MCF 10A (cell line): Measurements from ENCODE around the gene KRT71. TPM values are rescaled to one million over a fixed set of nuclear protein-coding genes. Genes with fewer than 3 reads are reported as not detected.

ENCODE experiments used
- BruUV-seq: library from RNA; stranded (reverse); fragments of 400-500 nt; replicated peaks from 2 replicates; lab custom pipeline; 2021; lab: Mats Ljungman, UMichigan
- CTCF ChIA-PET: fragments of 300-600 bp; sonication (Branson Sonifier 250); formaldehyde crosslinking; extraction: SDS; loops from one replicate; lab custom pipeline; 2021; ENCODE audit warnings: antibody characterized with exemption, inconsistent platforms; lab: Yijun Ruan, JAX
- POLR2A ChIA-PET: fragments of 300-600, 350-650 bp; sonication (Branson Sonifier 250); formaldehyde crosslinking; extraction: SDS; loops from one replicate; lab custom pipeline; 2020; ENCODE audit warnings: antibody characterized with exemption, inconsistent platforms; lab: Yijun Ruan, JAX
- DNase-seq: peaks from one replicate; pipeline ENCODE4 v3.0.0-alpha.2; 2018; ENCODE audit not compliant: unreplicated experiment
- H3K27ac Mint-ChIP-seq: one replicate; pipeline ENCODE4 v1.8.0; 2022; ENCODE audit warnings: mild to moderate bottlenecking, low read depth, mixed read lengths; ENCODE audit not compliant: unreplicated experiment
- H3K27me3 Mint-ChIP-seq: one replicate; pipeline ENCODE4 v1.8.0; 2022; ENCODE audit warnings: mixed read lengths; ENCODE audit not compliant: insufficient read depth, unreplicated experiment
- H3K36me3 Mint-ChIP-seq: one replicate; pipeline ENCODE4 v1.8.0; 2022; ENCODE audit warnings: mild to moderate bottlenecking, moderate library complexity, mixed read lengths; ENCODE audit not compliant: insufficient read depth, unreplicated experiment
- H3K4me1 Mint-ChIP-seq: one replicate; pipeline ENCODE4 v1.8.0; 2022; ENCODE audit warnings: mixed read lengths; ENCODE audit not compliant: insufficient read depth, unreplicated experiment
- H3K4me3 Mint-ChIP-seq: one replicate; pipeline ENCODE4 v1.8.0; 2022; ENCODE audit warnings: mild to moderate bottlenecking, moderate library complexity, mixed read lengths; ENCODE audit not compliant: unreplicated experiment
- H3K9me3 Mint-ChIP-seq: one replicate; pipeline ENCODE4 v1.8.0; 2022; ENCODE audit warnings: mixed read lengths; ENCODE audit not compliant: unreplicated experiment
- CTCF ChIP-seq: fragments of 200-600 bp; IDR thresholded peaks from one replicate; pipeline ENCODE4 v1.8.0; 2022; ENCODE audit warnings: antibody characterized with exemption, mild to moderate bottlenecking; ENCODE audit not compliant: unreplicated experiment
- intact Hi-C: fragments of 100-400 bp; cut with micrococcal nuclease; formaldehyde crosslinking; loops from 2 replicates; pipeline ENCODE4 v1.14.1; 2022
- total RNA-seq: library from RNA; stranded (reverse); gene quantifications from 2 replicates; pipeline ENCODE4 v1.2.3, GENCODE V29; 2022

KRT71 gene
- total RNA-seq, 1 experiment from 2014 or later: not detected

- BruUV-seq: no TSS peak
- H3K9me3 Mint-ChIP-seq: no peaks in the 10 kb centered on the region
- peaks cover 13% of the 10 kb centered on the region for H3K4me1 Mint-ChIP-seq
- H3K36me3 Mint-ChIP-seq: no peaks in the 10 kb centered on the region
- CTCF ChIA-PET: interaction anchor here (1.3 kb wide), 1 partner anchor 336 kb away, joined by 5 read pairs; no protein-coding TSS in a partner anchor
- H3K4me3 Mint-ChIP-seq: no peak overlapping the region
- TF ChIP-seq CTCF: no peak
- no peaks in the 10 kb centered on the region for H3K27me3 Mint-ChIP-seq
- POLR2A ChIA-PET: interaction anchor here (1.0 kb wide), 1 partner anchor 16 kb away, joined by 3 read pairs; no protein-coding TSS in a partner anchor
- no peak for DNase-seq
- intact Hi-C loops: no loop called here
- no peak overlapping the region for H3K27ac Mint-ChIP-seq
Observed at GRCh38 chr12:52529417-52529816, 23.5 kb downstream of the KRT71 start.

DNA sequence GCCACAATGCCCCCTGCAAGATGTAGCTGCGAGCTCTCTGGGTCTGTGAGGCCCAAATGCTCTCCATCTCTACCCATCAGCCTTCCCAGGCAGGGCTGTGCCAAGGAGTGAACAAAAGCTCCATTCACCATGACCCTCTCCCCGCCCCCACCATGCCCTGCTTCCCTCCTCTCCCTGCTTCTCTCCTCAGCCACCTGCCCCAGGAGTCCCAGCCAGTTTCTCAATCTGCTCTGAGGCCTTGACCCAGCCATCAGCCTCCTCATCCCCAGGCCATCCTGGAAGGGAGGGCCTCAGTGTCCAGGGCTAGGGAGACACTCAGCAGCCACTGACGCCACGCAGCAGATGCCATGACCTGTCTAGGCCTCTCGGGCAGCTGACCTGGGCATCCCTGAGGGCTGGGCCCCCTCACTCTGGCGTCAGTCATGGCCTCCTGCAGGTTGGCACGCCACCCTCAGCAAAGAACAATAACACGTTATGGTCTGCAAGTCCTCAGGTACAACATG lies 24.3 kb downstream of the KRT71 start:
- TF ChIP-seq CTCF: no peak
- H3K4me3 Mint-ChIP-seq: no peak overlapping the region

DNA sequence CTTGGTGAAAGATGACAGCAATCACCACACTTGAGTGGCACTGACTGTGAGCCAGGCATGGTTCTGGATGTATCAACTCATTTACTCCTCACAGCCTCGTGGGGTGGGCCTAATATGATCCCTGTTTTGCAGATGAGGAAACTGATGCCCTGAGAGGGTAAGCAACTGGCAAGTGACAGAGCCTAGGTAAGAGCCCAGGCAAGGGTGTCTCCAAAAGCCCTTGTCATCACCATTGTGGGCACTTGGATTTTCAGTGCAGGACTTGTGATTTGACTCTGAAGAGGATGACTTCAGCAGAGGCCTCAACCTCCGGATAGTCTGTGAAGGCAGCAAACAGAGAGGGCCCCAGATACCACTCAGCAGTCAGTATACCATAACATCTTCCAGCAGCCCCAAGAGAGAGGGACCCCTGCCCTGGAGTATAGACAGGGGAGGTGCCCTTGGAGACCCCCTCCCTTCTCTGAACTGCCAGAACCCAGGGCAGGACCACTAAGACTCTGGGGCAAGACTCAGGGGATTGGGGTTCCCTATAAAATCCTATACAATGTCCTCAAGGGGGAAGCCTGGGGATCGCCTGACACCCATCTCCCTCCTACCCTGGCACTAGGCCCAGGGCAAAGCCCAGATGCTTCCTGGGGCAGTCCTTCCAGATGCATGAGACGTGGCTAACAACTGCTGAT lies 25.7 kb downstream of the KRT71 start:
- Mint-ChIP-seq H3K36me3 (no peaks in the 10 kb centered on the region), H3K27ac (peak overlapping the region; percentile 70)
- POLR2A ChIA-PET: interaction anchor here (1.3 kb wide), 1 partner anchor 7 kb away, joined by 3 read pairs; the partner anchor contains the start of gene KRT5

More for the DNA sequence above, 24.3 kb downstream of the KRT71 start:
- Mint-ChIP-seq H3K36me3 (no peaks in the 10 kb centered on the region), H3K27ac (no peak overlapping the region), H3K4me1 (peaks cover 19% of the 10 kb centered on the region), H3K9me3 (no peaks in the 10 kb centered on the region), H3K27me3 (no peaks in the 10 kb centered on the region)
- BruUV-seq: no TSS peak
- intact Hi-C loops: no loop called here
- POLR2A ChIA-PET: interaction anchor here (1.3 kb wide), 1 partner anchor 9 kb away, joined by 3 read pairs; the partner anchor contains the start of gene KRT5
- DNase-seq: no peak
- CTCF ChIA-PET: interaction anchor here (0.6 to 1.3 kb wide), 3 partner anchors 337 to 375 kb away, joined by 3 to 5 read pairs (median 5); no protein-coding TSS in a partner anchor

More for the DNA sequence above, 25.7 kb downstream of the KRT71 start:
- no peak overlapping the region for H3K4me3 Mint-ChIP-seq
- H3K9me3 Mint-ChIP-seq: no peaks in the 10 kb centered on the region
- no peak for DNase-seq
- intact Hi-C loops: no loop called here
- CTCF ChIA-PET: interaction anchor here (0.9 to 1.1 kb wide), 2 partner anchors 352 to 387 kb away, joined by 3 to 4 read pairs; no protein-coding TSS in a partner anchor
- no peak for TF ChIP-seq CTCF
- H3K27me3 Mint-ChIP-seq: no peaks in the 10 kb centered on the region
- H3K4me1 Mint-ChIP-seq: peaks cover 30% of the 10 kb centered on the region
- BruUV-seq: no TSS peak
